RCC 7860 (cell line): ENCODE data around the gene DHH.
A peak's percentile ranks its signal among the peaks of the same experiment; 100 is the strongest.
"Not testable (repeated sequence)": the region's sequence is repeated elsewhere in the genome, so short reads cannot be mapped to it uniquely, and the experiment has no call there.

Experiments
- DNase-seq: peaks from one replicate; pipeline ENCODE4 v3.0.0-alpha.2; 2015; ENCODE audit warnings: low spot score
- FAIRE-seq: peaks from 2 replicates; lab custom pipeline; 2012; peaks lifted over from hg19 to GRCh38; lab: Jason Lieb, UNC

DHH gene

GRCh38 chr12:49079793-49080192 lies 14.8 kb downstream of the DHH start:
- FAIRE-seq = no peak
- no peak for DNase-seq

DNA sequence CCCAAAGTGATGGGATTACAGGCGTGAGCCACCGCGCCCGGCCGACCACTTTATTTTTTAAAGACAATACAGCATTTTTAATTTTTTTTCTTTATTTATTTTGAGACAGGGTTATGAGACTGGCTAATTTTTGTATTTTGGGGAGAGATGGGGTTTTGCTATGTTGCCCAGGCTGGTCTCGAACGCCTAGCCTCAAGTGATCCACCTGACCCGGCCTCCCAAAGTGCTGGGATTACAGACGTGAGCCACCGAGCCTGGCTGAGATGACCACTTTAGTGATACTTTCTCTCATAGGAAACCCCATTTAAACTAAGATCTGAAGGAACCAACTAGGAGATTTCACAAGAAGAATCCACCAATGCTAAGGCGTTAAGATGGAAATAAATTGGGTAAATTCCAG lies 23.6 kb downstream of the DHH start:
- FAIRE-seq = no peak

DNA sequence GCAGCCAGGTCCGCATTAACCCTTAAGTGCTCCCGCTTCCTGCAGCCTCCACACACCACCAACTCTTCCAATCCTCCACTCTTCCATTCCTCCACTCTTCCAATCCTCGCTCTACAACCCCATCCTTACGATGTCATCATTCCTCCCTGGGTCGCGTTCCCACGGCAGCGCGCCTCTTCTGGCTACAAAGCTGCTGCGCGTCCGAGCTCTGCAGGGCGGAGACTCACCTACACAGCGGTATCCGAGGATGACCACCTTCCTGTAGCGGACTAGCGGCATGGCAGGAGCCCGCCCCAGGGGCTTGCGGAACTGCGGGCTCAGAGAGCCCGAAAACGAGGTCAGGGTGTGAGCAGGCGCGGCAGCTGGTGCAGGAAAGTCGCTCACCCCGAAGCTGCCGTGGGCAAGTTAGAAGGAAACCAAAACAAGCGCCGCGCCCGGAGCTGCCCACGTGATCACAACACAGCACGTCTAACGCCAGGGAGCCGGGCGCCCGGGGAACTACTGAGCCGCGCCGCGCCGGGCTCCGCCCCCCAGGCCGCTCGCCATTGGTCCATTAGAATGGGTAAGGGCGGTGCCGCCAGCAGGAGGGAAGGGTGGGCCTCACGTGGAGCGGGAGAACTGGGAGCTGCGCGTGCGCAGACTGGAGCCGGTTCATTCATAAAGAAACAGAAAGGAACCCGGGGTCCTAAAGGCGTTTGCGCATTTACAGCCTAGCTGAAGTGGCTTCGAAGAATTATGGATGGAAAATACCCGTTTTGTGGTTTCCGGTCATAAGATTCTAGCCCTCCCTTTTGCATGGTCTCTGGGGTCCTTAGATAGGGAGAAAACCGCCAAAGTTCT lies 24.9 kb downstream of the DHH start, which contains the start of gene RHEBL1:
Gene RHEBL1 (minus strand): TSS at position 473 of the 840 bp plus-strand sequence. CDS start 194 bp downstream, at position 279.
- DNase-seq (peak; percentile 88), FAIRE-seq (peak; percentile 77)

More for the DNA sequence above, 23.6 kb downstream of the DHH start:
- no peak for DNase-seq

GRCh38 chr12:49068879-49069506 lies 25.6 kb downstream of the DHH start:
- DNase-seq = no peak
- FAIRE-seq = no peak

DNA sequence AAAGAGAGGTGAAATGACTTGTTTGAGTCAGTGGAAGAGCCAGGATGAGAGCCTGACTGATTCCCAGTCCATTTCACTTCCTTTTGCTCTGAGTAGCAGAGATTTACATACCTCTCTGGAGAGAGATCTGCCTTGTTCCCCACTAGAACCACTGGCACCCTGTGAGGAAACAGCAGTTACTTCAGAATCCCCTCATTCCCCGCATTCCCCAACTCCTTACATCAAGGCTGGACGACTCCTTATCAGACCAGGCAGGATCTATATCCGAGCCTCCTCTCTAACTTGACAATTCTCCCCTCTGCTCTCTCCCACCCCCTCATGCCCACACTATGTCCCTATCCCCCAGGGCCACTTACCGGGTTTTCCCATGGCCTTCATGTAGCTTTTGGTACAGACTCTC lies 28.5 kb downstream of the DHH start:
- FAIRE-seq (no peak), DNase-seq (no peak)

DNA sequence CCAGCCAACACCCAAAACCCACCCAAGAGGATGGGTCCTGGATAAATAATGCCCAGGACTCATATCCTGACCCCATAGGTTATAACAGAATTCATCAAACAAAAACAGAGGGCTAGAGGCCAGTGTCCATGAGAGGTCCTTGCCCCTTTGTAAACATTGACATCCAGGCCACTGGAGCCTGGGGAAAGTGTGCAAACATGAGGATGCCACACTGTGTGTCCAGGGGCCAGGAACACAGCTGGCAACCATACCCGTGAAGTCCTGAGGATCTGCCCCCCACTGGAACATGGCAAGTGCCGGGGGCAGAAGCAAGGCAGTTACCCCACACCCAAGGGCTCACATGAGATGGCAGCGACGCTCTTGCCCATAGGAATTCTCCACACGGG lies 29.8 kb downstream of the DHH start:
- DNase-seq = no peak
- FAIRE-seq = no peak

- DNase-seq, FAIRE-seq: not testable (repeated sequence)
Measured at GRCh38 chr12:49061916-49062315, 32.7 kb downstream of the DHH start.

DNA sequence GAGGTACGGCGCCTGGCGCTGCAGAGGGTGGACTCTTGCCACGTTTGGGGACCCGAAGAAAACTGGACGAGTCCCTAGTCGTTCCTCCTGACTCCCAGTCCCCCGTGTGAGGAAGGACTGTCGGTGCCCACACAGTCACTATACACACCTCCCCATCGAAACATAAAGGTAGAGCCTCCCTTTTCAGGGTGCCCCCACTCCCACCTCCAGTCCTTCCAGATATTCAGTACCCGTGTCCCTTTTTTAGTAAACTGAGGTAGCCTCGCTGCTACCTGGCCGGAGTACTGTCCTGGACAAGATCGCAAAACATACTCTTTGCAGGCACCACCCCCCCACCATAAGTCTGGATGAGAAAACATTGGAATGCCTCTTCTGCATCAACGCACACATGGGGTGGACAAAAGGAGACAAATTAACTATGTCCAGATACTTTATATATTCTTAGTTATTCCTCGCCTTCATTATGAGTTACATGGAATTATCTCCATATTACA lies 33.4 kb downstream of the DHH start:
- DNase-seq (no peak), FAIRE-seq (no peak)

- FAIRE-seq = no peak
Measured at GRCh38 chr12:49060237-49061156, 34.1 kb downstream of the DHH start, which contains the start of gene KMT2D. Gene KMT2D, minus strand, starts transcription at chr12:49060794. Its CDS starts 5,470 bp downstream, at chr12:49055324.

DNA sequence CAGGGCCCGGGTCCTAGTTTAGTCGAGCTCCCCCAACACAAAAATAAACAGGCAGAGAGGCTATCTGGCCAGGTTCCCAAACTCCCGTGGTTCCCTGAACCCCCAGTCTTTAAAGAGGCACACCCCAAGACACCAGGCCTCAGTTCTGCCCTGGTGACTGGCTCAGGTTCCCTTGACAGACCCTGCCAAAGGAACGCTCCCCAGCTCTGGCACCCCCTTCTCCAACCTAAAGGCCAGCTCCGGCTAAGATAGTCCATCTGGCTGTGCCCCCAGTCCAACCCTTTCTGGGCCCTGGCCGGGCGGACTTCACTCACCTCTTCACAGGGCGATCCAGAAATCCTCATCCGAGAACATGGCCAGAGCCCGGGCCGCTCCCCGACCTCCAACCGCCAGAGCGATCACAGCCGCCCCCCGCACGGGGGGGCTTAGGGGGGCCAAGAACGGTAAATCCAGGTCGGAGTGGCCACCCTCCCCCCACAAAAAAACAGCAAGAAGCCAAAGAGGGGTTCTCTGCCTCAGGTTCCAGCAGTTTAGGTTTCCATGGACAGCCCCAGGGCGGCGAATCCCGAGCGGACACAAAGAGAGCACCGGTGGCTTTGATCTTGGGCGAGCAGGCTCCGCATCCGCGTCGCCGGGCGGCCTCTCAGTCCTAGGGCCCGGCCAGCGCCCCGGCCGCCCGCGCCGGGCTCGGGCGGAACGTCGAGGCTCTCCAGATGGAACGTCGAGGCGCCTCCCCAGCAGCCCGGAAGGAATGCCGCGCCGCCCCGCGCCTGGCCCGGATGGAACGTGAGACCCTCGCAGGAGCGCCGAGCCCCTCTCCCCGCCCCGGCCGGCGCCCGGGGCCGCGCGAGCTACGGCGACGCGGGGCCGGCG lies 35.1 kb downstream of the DHH start:
- FAIRE-seq = no peak
- DNase-seq = no peak

More at GRCh38 chr12:49060237-49061156, 34.1 kb downstream of the DHH start, which contains the start of gene KMT2D:
- DNase-seq = peak; percentile 74

DNA sequence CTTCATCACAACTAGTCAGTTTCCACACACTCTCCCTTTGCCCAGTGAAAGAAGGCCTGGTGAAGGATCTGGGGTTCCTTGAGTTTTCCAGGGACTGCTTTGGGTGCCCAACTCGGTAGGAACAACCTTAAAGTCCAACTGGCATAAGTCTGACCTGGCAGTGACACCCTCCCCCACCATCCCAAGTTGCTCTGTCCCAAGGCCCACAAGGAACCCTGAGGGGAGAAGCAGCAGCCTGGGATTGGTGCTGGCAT lies 35.6 kb downstream of the DHH start:
- FAIRE-seq = no peak
- DNase-seq = no peak

DNA sequence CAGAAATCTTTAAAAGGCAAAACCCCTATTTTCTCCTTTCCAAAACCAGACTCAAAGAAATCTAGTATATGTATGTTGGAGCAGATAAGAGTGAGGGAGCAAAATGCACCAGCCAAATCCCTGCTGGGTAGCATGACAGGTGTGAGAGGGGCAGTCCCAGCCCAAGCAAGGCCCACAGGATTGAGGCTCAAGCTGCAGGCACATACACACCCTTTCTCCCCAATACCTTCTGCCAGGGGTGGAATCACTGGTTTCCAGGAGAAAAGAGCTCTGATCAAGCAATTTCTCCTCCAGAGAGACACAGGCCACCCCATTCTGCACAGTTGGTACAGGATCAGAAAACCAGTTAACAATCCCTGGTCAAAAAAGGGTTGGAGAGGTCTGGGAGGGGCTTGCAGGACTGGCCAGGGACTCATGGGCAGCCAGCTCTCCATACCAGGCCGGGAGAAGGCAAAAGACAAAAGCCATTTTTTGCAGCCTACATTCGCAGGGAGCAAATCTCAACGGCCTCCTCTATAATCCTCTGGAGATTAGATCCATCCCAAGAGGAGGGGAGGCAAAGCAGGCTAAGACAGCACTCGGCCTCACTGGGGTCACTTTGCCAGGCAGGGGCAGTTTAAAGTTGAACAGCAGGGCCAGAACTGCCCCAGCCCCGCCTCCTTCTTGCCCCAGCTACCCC lies 36.1 kb downstream of the DHH start:
- no peak for FAIRE-seq
- DNase-seq = no peak

- no peak for FAIRE-seq
- no peak for DNase-seq
Measured at GRCh38 chr12:49057888-49058287, 36.7 kb downstream of the DHH start.

GRCh38 chr12:49055978-49056754 lies 38.4 kb downstream of the DHH start:
- FAIRE-seq = no peak
- peak; percentile 45 for DNase-seq

DNA sequence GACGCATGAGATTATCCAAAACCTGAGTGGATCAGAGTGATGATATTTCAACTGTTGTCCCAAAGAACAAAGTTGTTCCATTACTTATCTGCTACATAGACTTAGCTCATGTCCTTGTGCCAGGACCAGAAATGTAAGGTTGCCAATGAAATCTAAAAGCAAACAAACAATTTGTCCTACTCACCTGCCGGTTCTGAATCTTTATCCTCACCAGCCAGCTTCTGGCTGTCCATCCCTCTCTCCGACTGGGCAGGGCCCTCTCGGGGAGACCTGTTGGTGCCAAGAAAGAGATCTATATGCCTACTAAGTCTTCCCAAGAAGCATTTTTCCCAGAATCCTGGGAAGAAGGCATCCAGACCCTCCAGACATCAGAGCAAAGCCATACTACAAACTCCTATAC lies 39.5 kb downstream of the DHH start:
- DNase-seq = no peak
- no peak for FAIRE-seq

DNA sequence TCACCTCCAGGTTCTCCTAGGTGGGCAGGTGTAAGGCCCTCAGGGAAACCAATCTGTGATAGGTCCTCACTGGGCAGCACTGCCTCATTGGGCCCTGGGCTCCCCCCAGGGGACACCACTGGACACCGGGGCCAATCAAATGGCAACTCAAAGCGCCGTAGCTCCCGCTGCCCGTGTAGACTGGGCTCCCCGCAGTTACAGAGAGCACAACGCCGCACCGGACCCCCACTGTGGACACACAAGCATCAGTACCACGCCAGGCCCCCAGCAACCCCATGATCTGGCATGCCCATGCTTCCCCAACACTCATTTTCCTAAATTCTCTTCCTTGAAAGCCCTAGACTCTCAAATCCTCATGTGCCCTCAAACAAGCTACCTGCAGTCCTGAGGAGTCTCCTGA lies 40.1 kb downstream of the DHH start:
- FAIRE-seq (no peak), DNase-seq (no peak)

DNA sequence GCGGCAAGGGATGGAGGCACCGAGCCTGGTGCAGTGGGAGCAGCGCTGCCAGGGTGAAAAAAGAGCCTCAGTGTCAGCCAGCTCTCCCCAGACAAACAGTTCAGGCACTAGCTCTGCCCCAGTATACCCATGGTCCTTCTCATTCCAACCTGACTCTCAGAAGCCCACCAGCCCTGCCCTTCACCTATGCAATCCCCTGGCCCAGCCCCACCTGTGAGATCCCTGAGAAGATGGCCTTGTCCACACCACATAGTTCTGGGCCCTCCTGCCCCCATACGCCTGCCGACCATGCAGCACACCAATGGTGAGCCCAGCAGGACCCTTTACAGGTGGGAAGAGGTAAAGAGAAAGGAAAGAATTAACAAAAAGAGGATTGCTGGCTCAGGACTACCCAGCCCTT lies 40.5 kb downstream of the DHH start:
- DNase-seq (no peak), FAIRE-seq (no peak)

GRCh38 chr12:49052451-49053208 lies 42.0 kb downstream of the DHH start:
- DNase-seq (no peak), FAIRE-seq (no peak)
